GM12864 (cell line): ENCODE measurements around the gene PSAPL1.

Experiments used
- DNase-seq: peaks from one replicate; pipeline ENCODE4 v3.0.0-alpha.2; 2011; ENCODE audit warnings: low read depth
- H3K4me3 ChIP-seq: 2 replicates; pipeline ENCODE4 v1.5.1; 2011; ENCODE audit warnings: mild to moderate bottlenecking, low read depth, low read length, control low read depth
- CTCF ChIP-seq: IDR thresholded peaks from 2 replicates; pipeline ENCODE4 v1.5.1; 2011; ENCODE audit warnings: low read depth, mild to moderate bottlenecking, moderate library complexity, low read length, control low read depth, inconsistent platforms; ENCODE audit errors: missing control alignments

PSAPL1 gene

GRCh38 chr4:7432531-7433375 lies 2.0 kb downstream of the PSAPL1 start:
- TF ChIP-seq CTCF = no peak

GRCh38 chr4:7431696-7432530 lies 2.8 kb downstream of the PSAPL1 start:
- no peak for DNase-seq
- no peak for TF ChIP-seq CTCF
- no peak overlapping the region for H3K4me3 ChIP-seq

More at GRCh38 chr4:7432531-7433375, 2.0 kb downstream of the PSAPL1 start:
- H3K4me3 ChIP-seq = no peak overlapping the region
- no peak for DNase-seq

- DNase-seq = no peak
- TF ChIP-seq CTCF = no peak
- no peak overlapping the region for H3K4me3 ChIP-seq
Measured at GRCh38 chr4:7430965-7431695, 3.6 kb downstream of the PSAPL1 start.

- no peak for TF ChIP-seq CTCF
- H3K4me3 ChIP-seq = no peak overlapping the region
- DNase-seq = no peak
Measured at GRCh38 chr4:7430368-7430964, 4.3 kb downstream of the PSAPL1 start.

GRCh38 chr4:7429601-7430078 lies 5.1 kb downstream of the PSAPL1 start:
- H3K4me3 ChIP-seq = no peak overlapping the region
- no peak for TF ChIP-seq CTCF
- no peak for DNase-seq

GRCh38 chr4:7429069-7429416 lies 5.7 kb downstream of the PSAPL1 start:
- H3K4me3 ChIP-seq = no peak overlapping the region
- no peak for TF ChIP-seq CTCF

More at GRCh38 chr4:7429069-7429416, 5.7 kb downstream of the PSAPL1 start:
- DNase-seq = no peak
